Activated CD4-positive, alpha-beta T cell treated with anti-CD3 and anti-CD28 coated beads, Interleukin-2, amount 10 ng/mL, durations not matched to agents 24 days and 14 days (primary cell): Measurements from ENCODE around the gene BNIP5. TPM values are rescaled to one million over a fixed set of nuclear protein-coding genes. Genes with fewer than 3 reads are reported as not detected.

Source experiments
- DNase-seq: peaks from one replicate; pipeline ENCODE4 v3.0.0; 2022
- H3K27ac Mint-ChIP-seq: one replicate; pipeline ENCODE4 v1.8.0; 2022; ENCODE audit warnings: mild to moderate bottlenecking, mixed read lengths
- H3K27me3 Mint-ChIP-seq: one replicate; pipeline ENCODE4 v1.8.0; 2022; ENCODE audit warnings: mixed read lengths
- H3K36me3 Mint-ChIP-seq: one replicate; pipeline ENCODE4 v1.8.0; 2022; ENCODE audit warnings: low read depth, mild to moderate bottlenecking, mixed read lengths
- H3K4me1 Mint-ChIP-seq: one replicate; pipeline ENCODE4 v1.8.0; 2021; ENCODE audit warnings: mixed read lengths
- H3K4me3 Mint-ChIP-seq: one replicate; pipeline ENCODE4 v1.8.0; 2022; ENCODE audit warnings: mild to moderate bottlenecking, moderate library complexity, mixed read lengths
- H3K9me3 Mint-ChIP-seq: one replicate; pipeline ENCODE4 v1.8.0; 2021; ENCODE audit warnings: mixed read lengths
- intact Hi-C: fragments of 100-400 bp; cut with micrococcal nuclease; formaldehyde crosslinking; loops from one replicate; pipeline ENCODE4 v1.15.1; 2023
- total RNA-seq: library from RNA; stranded (reverse); gene quantifications from 2 replicates; pipeline ENCODE4 v1.2.3, GENCODE V29; 2022

Gene BNIP5
- total RNA-seq, 1 donor from 2014 or later, result not detected

GRCh38 chr6:36280467-36280866 lies 56.2 kb downstream of the BNIP5 start:
- H3K4me1 Mint-ChIP-seq, result no peaks in the 10 kb centered on the region
- peaks cover 58% of the 10 kb centered on the region for H3K27me3 Mint-ChIP-seq
- H3K36me3 Mint-ChIP-seq, result no peaks in the 10 kb centered on the region
- no peaks in the 10 kb centered on the region for H3K9me3 Mint-ChIP-seq
- no peak overlapping the region for H3K27ac Mint-ChIP-seq
- H3K4me3 Mint-ChIP-seq, result no peak overlapping the region
- intact Hi-C loops, result no loop called here
- no peak for DNase-seq

- no peaks in the 10 kb centered on the region for H3K36me3 Mint-ChIP-seq
- no peak for DNase-seq
- no peak overlapping the region for H3K4me3 Mint-ChIP-seq
- H3K9me3 Mint-ChIP-seq, result no peaks in the 10 kb centered on the region
- H3K27ac Mint-ChIP-seq, result no peak overlapping the region
- H3K4me1 Mint-ChIP-seq, result no peaks in the 10 kb centered on the region
- intact Hi-C loops, result no loop called here
- peaks cover 48% of the 10 kb centered on the region for H3K27me3 Mint-ChIP-seq
Measured at GRCh38 chr6:36277946-36278470, 58.7 kb downstream of the BNIP5 start.

DNA sequence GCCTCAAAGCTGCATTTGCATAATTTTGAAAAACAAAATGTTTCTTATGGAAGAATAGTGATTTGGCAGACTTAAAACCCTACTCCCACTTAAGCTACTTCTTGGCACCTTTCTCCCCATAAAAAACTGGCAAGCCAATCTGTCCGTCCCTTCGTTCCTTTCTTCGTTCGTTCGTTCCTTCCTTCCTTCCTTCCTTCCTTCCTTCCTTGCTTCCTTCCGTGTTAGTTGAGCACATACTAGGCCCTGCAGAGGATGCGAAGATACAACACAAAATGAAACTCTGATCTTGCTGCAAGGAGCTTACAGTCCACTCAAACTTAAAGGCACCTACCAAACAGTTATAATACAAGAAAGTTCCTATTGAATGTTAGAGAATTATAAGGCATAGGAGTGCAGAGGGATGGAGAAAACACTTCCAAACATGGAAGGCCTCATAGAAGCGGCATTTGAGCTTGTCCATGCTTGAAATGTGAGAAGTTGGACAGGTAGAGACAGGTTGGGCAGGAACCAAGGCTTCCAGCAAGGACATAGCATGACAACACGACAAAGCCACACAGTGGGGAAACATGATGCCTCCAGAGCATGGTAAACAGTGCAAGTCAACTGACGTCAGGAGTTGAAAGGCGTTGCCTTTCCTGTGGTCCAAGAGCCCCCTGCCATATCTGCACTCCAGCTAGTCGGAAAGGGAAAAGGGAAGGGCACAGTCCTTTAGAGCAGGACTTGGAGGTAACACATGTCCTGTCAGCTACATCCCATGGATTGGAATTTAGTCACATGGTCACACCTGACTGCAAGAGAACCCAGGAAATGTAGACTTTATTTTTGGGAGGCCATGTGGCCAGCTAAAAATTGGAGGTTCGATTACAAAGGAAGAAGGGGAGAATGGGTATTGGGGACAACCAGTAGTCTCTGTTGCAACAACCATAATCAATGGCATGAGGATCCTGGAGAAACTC lies 59.8 kb downstream of the BNIP5 start:
- H3K36me3 Mint-ChIP-seq, result no peaks in the 10 kb centered on the region
- H3K4me1 Mint-ChIP-seq, result no peaks in the 10 kb centered on the region
- H3K9me3 Mint-ChIP-seq, result no peaks in the 10 kb centered on the region
- H3K27ac Mint-ChIP-seq, result no peak overlapping the region
- DNase-seq, result no peak
- no peak overlapping the region for H3K4me3 Mint-ChIP-seq
- peaks cover 44% of the 10 kb centered on the region for H3K27me3 Mint-ChIP-seq
- intact Hi-C loops, result no loop called here

DNA sequence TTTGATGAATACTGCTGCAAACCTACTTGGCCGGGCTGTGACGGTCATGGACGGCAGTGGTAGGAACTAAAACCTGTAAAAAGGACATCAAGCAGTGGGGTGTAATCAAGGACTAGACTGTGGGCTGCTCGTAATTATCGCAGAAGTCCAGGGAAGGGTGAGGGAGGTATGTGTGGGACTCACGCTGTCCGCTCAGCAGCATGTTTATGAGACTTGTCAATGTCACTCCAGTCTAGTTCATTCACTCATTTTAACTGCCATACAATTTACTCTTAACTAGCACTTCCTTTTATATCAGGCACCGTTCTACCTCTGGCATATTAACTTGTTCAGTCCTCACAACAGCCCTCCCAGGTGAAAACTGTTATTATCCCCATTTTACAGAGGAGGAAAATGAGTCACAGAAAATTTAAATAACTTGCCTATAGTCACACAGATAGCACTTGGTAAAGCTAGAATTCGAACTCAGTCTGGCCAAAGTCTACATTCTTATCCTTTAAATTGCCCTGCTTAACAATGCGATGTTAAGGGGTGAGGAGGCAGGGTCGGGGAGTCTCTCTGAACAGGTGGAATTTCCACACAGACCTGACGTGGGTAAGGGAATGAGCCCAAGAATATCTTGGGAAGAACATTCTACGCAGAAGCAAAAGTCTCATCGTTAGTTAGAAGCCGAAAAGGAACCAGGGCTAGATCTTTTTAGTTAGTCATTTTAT lies 62.7 kb downstream of the BNIP5 start:
- intact Hi-C loops, result no loop called here
- peaks cover 28% of the 10 kb centered on the region for H3K27me3 Mint-ChIP-seq
- no peak overlapping the region for H3K4me3 Mint-ChIP-seq
- DNase-seq, result no peak
- H3K27ac Mint-ChIP-seq, result no peak overlapping the region
- H3K4me1 Mint-ChIP-seq, result no peaks in the 10 kb centered on the region
- H3K36me3 Mint-ChIP-seq, result no peaks in the 10 kb centered on the region
- H3K9me3 Mint-ChIP-seq, result no peaks in the 10 kb centered on the region

GRCh38 chr6:36273067-36273466 lies 63.6 kb downstream of the BNIP5 start:
- Mint-ChIP-seq H3K9me3 (no peaks in the 10 kb centered on the region), H3K27ac (no peak overlapping the region), H3K36me3 (no peaks in the 10 kb centered on the region), H3K4me1 (no peaks in the 10 kb centered on the region), H3K27me3 (peaks cover 21% of the 10 kb centered on the region), H3K4me3 (no peak overlapping the region)
- DNase-seq, result no peak
- intact Hi-C loops, result no loop called here

- Mint-ChIP-seq H3K36me3 (no peaks in the 10 kb centered on the region), H3K4me1 (no peaks in the 10 kb centered on the region), H3K9me3 (no peaks in the 10 kb centered on the region), H3K27me3 (peaks cover 19% of the 10 kb centered on the region), H3K4me3 (no peak overlapping the region), H3K27ac (no peak overlapping the region)
- no peak for DNase-seq
- intact Hi-C loops, result no loop called here
Measured at GRCh38 chr6:36272234-36272633, 64.5 kb downstream of the BNIP5 start.

- intact Hi-C loops, result no loop called here
- Mint-ChIP-seq H3K36me3 (no peaks in the 10 kb centered on the region), H3K4me3 (no peak within 1 kb of the TSS), H3K27me3 (peaks cover 14% of the 10 kb centered on the region), H3K27ac (no peak within 1 kb of the TSS), H3K9me3 (no peaks in the 10 kb centered on the region), H3K4me1 (no peaks in the 10 kb centered on the region)
- DNase-seq, result no peak
Measured at GRCh38 chr6:36269834-36270705, 66.6 kb downstream of the BNIP5 start, which contains the start of gene PNPLA1. PNPLA1 (plus strand) TSS chr6:36270060; CDS start chr6:36270460, 400 bp downstream.

- Mint-ChIP-seq H3K27ac (no peak overlapping the region), H3K4me1 (no peaks in the 10 kb centered on the region)
- intact Hi-C loops, result no loop called here
Measured at GRCh38 chr6:36268478-36269275, 68.0 kb downstream of the BNIP5 start.

GRCh38 chr6:36267731-36268477 lies 68.8 kb downstream of the BNIP5 start:
- Mint-ChIP-seq H3K27me3 (peaks cover 12% of the 10 kb centered on the region), H3K4me3 (no peak overlapping the region), H3K4me1 (no peaks in the 10 kb centered on the region), H3K9me3 (no peaks in the 10 kb centered on the region), H3K36me3 (no peaks in the 10 kb centered on the region), H3K27ac (no peak overlapping the region)
- intact Hi-C loops, result no loop called here
- no peak for DNase-seq

More at GRCh38 chr6:36268478-36269275, 68.0 kb downstream of the BNIP5 start:
- DNase-seq, result no peak
- Mint-ChIP-seq H3K27me3 (peaks cover 11% of the 10 kb centered on the region), H3K4me3 (no peak overlapping the region), H3K36me3 (no peaks in the 10 kb centered on the region), H3K9me3 (no peaks in the 10 kb centered on the region)

DNA sequence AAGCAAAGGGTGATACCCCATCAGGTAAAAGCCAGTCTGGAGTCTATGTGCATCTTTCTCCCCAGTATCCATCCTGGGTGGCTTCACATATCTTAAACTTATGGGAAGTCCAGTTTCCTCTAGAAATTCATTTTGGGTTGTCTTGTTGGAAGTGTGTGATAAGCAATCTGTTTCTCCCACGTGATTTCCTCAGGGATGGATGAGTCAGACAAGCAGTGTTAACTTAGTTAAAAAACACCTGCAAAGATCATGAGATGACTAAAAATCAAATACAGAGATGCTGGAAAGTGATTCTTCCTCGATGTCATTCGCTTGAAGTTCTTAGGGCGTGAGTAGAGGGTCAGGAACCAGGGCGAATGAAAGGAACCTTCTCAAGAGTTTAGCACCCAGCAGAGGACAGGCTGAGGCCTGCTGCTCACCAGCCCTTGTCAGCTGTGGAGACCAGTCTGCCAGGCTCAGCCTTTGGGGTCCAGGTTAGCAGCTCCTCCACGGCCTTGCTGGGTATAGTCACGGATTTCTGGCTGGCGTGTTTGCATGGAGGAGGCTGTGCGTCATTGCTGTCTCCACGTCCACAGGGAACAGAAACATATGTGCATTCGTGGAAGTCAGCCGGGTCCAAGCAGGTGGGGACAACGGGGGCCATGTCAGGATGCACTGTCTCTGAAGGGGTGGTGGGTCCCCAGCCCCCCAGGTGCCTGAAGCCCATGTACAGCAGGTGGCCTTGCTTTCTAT lies 69.6 kb downstream of the BNIP5 start:
- H3K36me3 Mint-ChIP-seq, result no peaks in the 10 kb centered on the region
- intact Hi-C loops, result no loop called here
- DNase-seq, result no peak
- no peaks in the 10 kb centered on the region for H3K9me3 Mint-ChIP-seq
- no peak overlapping the region for H3K27ac Mint-ChIP-seq
- H3K4me1 Mint-ChIP-seq, result no peaks in the 10 kb centered on the region
- H3K4me3 Mint-ChIP-seq, result no peak overlapping the region
- H3K27me3 Mint-ChIP-seq, result peaks cover 16% of the 10 kb centered on the region
